ENCODE results near the gene GSK3B. TPM values are rescaled to one million over a fixed set of nuclear protein-coding genes. Genes with fewer than 3 reads are reported as not detected.

Gene GSK3B
- 10 to 100 TPM; 25.5 to 72.2 (median 55.4) TPM for total RNA-seq

GRCh38 chr3:120093911-120094775, at the start of gene GSK3B:
TSS of gene GSK3B (minus strand) at chr3:120094447. CDS start at chr3:120093434, 1,013 bp downstream.
- in situ Hi-C loops (cut with MboI; ENCODE audit: low pct_unique_long_range_greater_than_20kb in 2 of 9, low sequenced_read_pairs in 9 of 9, unreplicated experiment in 9 of 9), result loop anchor here in 1 of 9 experiments (25.0 kb wide), 1 partner anchor 207 kb away; no protein-coding TSS in a partner anchor
- 0 to 3% (median 0%) methylated on average over 1 to 12 of the region's 94 CpGs; no CpG with 5 or more reads in 6 of the 10 experiments for WGBS, 10 experiments
- Histone ChIP-seq H3K4me3 (peak within 1 kb of the TSS; percentile 72 to 93 (median 91)), H3K27ac (peak within 1 kb of the TSS; percentile 97 to 98), H3K4me1 (replicated peaks in 1 of 2) (peaks cover 8 to 12% of the 10 kb centered on the region in 2 donors)
- ATAC-seq (replicated peaks in 6 of 8), result peak; percentile 48 to 70 (median 64)

- no peak for ATAC-seq (replicated peaks in 6 of 8)
- in situ Hi-C loops (cut with MboI; ENCODE audit: low pct_unique_long_range_greater_than_20kb in 2 of 9, low sequenced_read_pairs in 9 of 9, unreplicated experiment in 9 of 9), result no loop called here
- Histone ChIP-seq H3K4me1 (replicated peaks in 1 of 2) (no peaks in the 10 kb centered on the region), H3K27ac (no peak overlapping the region), H3K4me3 (no peak overlapping the region)
- 71 to 92% methylated on average over 2 of the region's 2 CpGs; no CpG with 5 or more reads in 8 of the 10 experiments for WGBS, 10 experiments
These were observed 49.4 kb upstream of the GSK3B start for GRCh38 chr3:120143676-120144075.

GRCh38 chr3:120142236-120142635, 48.0 kb upstream of the GSK3B start:
- no peaks in the 10 kb centered on the region for H3K4me1 ChIP-seq (replicated peaks in 1 of 2)
- ATAC-seq (replicated peaks in 6 of 8), result no peak
- in situ Hi-C loops (cut with MboI; ENCODE audit: low pct_unique_long_range_greater_than_20kb in 2 of 9, low sequenced_read_pairs in 9 of 9, unreplicated experiment in 9 of 9), result no loop called here
- no peak overlapping the region for H3K27ac ChIP-seq
- H3K4me3 ChIP-seq, result no peak overlapping the region
- WGBS, 10 experiments, result 43 to 100% (median 91%) methylated on average over 1 to 4 of the region's 4 CpGs; no CpG with 5 or more reads in 3 of the 10 experiments

- WGBS, 10 experiments, result 83% methylated on average over 2 of the region's 52 CpGs; no CpG with 5 or more reads in 9 of the 10 experiments
- Histone ChIP-seq H3K27ac (no peak overlapping the region), H3K4me3 (no peak overlapping the region), H3K4me1 (replicated peaks in 1 of 2) (no peaks in the 10 kb centered on the region)
- in situ Hi-C loops (cut with MboI; ENCODE audit: low pct_unique_long_range_greater_than_20kb in 2 of 9, low sequenced_read_pairs in 9 of 9, unreplicated experiment in 9 of 9), result no loop called here
- ATAC-seq (replicated peaks in 6 of 8), result no peak
These were observed 46.0 kb upstream of the GSK3B start for GRCh38 chr3:120140098-120140742.

- no peak overlapping the region for H3K4me3 ChIP-seq
- H3K27ac ChIP-seq, result no peak overlapping the region
- in situ Hi-C loops (cut with MboI; ENCODE audit: low pct_unique_long_range_greater_than_20kb in 2 of 9, low sequenced_read_pairs in 9 of 9, unreplicated experiment in 9 of 9), result no loop called here
- 86 to 100% (median 95%) methylated on average over 2 to 4 of the region's 4 CpGs; no CpG with 5 or more reads in 2 of the 10 experiments for WGBS, 10 experiments
- no peaks in the 10 kb centered on the region for H3K4me1 ChIP-seq (replicated peaks in 1 of 2)
- no peak for ATAC-seq (replicated peaks in 6 of 8)
These were observed 44.9 kb upstream of the GSK3B start for GRCh38 chr3:120139140-120139539.

- Histone ChIP-seq H3K4me1 (replicated peaks in 1 of 2) (no peaks in the 10 kb centered on the region), H3K27ac (no peak overlapping the region), H3K4me3 (no peak overlapping the region)
- WGBS, 10 experiments, result 70 to 86% methylated on average over 1 to 2 of the region's 2 CpGs; no CpG with 5 or more reads in 8 of the 10 experiments
- in situ Hi-C loops (cut with MboI; ENCODE audit: low pct_unique_long_range_greater_than_20kb in 2 of 9, low sequenced_read_pairs in 9 of 9, unreplicated experiment in 9 of 9), result no loop called here
- peak in 1 of 8 experiments; percentile 42 for ATAC-seq (replicated peaks in 6 of 8)
These were observed 43.3 kb upstream of the GSK3B start for GRCh38 chr3:120137548-120137947.

GRCh38 chr3:120130656-120131055, 36.4 kb upstream of the GSK3B start:
- H3K27ac ChIP-seq, result no peak overlapping the region
- ATAC-seq (replicated peaks in 6 of 8), result peak in 1 of 8 experiments; percentile 32
- WGBS, 10 experiments, result 65 to 100% (median 83%) methylated on average over 1 to 3 of the region's 3 CpGs; no CpG with 5 or more reads in 3 of the 10 experiments
- in situ Hi-C loops (cut with MboI; ENCODE audit: low pct_unique_long_range_greater_than_20kb in 2 of 9, low sequenced_read_pairs in 9 of 9, unreplicated experiment in 9 of 9), result no loop called here
- H3K4me1 ChIP-seq (replicated peaks in 1 of 2), result no peaks in the 10 kb centered on the region
- no peak overlapping the region for H3K4me3 ChIP-seq

GRCh38 chr3:120129718-120130513, 35.7 kb upstream of the GSK3B start:
- Histone ChIP-seq H3K27ac (no peak overlapping the region), H3K4me3 (no peak overlapping the region), H3K4me1 (replicated peaks in 1 of 2) (no peaks in the 10 kb centered on the region)
- 33 to 100% (median 83%) methylated on average over 1 to 2 of the region's 2 CpGs; no CpG with 5 or more reads in 2 of the 10 experiments for WGBS, 10 experiments
- ATAC-seq (replicated peaks in 6 of 8), result peak in 3 of 8 experiments; percentile 47 to 72 (median 58)
- in situ Hi-C loops (cut with MboI; ENCODE audit: low pct_unique_long_range_greater_than_20kb in 2 of 9, low sequenced_read_pairs in 9 of 9, unreplicated experiment in 9 of 9), result no loop called here

GRCh38 chr3:120129051-120129450, 34.8 kb upstream of the GSK3B start:
- Histone ChIP-seq H3K4me1 (replicated peaks in 1 of 2) (no peaks in the 10 kb centered on the region), H3K27ac (no peak overlapping the region), H3K4me3 (no peak overlapping the region)
- 13 to 100% (median 43%) methylated on average over 1 of the region's 1 CpG; no CpG with 5 or more reads in 5 of the 10 experiments for WGBS, 10 experiments
- in situ Hi-C loops (cut with MboI; ENCODE audit: low pct_unique_long_range_greater_than_20kb in 2 of 9, low sequenced_read_pairs in 9 of 9, unreplicated experiment in 9 of 9), result no loop called here
- no peak for ATAC-seq (replicated peaks in 6 of 8)

- H3K27ac ChIP-seq, result no peak overlapping the region
- H3K4me1 ChIP-seq (replicated peaks in 1 of 2), result no peaks in the 10 kb centered on the region
- peak in 2 of 8 experiments; percentile 15 to 59 for ATAC-seq (replicated peaks in 6 of 8)
- no peak overlapping the region for H3K4me3 ChIP-seq
- in situ Hi-C loops (cut with MboI; ENCODE audit: low pct_unique_long_range_greater_than_20kb in 2 of 9, low sequenced_read_pairs in 9 of 9, unreplicated experiment in 9 of 9), result no loop called here
These were observed 31.7 kb upstream of the GSK3B start for GRCh38 chr3:120125992-120126391.

GRCh38 chr3:120119846-120120510, 25.7 kb upstream of the GSK3B start:
- H3K27ac ChIP-seq, result no peak overlapping the region
- 38 to 100% (median 89%) methylated on average over 1 to 6 of the region's 7 CpGs for WGBS, 10 experiments
- H3K4me3 ChIP-seq, result no peak overlapping the region
- ATAC-seq (replicated peaks in 6 of 8), result no peak
- in situ Hi-C loops (cut with MboI; ENCODE audit: low pct_unique_long_range_greater_than_20kb in 2 of 9, low sequenced_read_pairs in 9 of 9, unreplicated experiment in 9 of 9), result no loop called here
- H3K4me1 ChIP-seq (replicated peaks in 1 of 2), result no peaks in the 10 kb centered on the region

- Histone ChIP-seq H3K4me1 (replicated peaks in 1 of 2) (no peaks in the 10 kb centered on the region), H3K4me3 (no peak overlapping the region), H3K27ac (no peak overlapping the region)
- in situ Hi-C loops (cut with MboI; ENCODE audit: low pct_unique_long_range_greater_than_20kb in 2 of 9, low sequenced_read_pairs in 9 of 9, unreplicated experiment in 9 of 9), result no loop called here
- no peak for ATAC-seq (replicated peaks in 6 of 8)
- WGBS, 10 experiments, result 0 to 100% (median 51%) methylated on average over 1 to 2 of the region's 2 CpGs
These were observed 20.7 kb upstream of the GSK3B start for GRCh38 chr3:120114981-120115380.

All from motor neuron (in vitro differentiated cells).